Amniotic epithelial cell (primary cell): ENCODE results near the gene WDR44.
A peak's percentile ranks its signal among the peaks of the same experiment; 100 is the strongest.
"Not testable (repeated sequence)": the region's sequence is repeated elsewhere in the genome, so short reads cannot be mapped to it uniquely, and the experiment has no call there.

Experiments
- DNase-seq: peaks from one replicate; pipeline ENCODE4 v3.0.0-alpha.2; 2010; ENCODE audit warnings: low read depth

Gene WDR44

DNA sequence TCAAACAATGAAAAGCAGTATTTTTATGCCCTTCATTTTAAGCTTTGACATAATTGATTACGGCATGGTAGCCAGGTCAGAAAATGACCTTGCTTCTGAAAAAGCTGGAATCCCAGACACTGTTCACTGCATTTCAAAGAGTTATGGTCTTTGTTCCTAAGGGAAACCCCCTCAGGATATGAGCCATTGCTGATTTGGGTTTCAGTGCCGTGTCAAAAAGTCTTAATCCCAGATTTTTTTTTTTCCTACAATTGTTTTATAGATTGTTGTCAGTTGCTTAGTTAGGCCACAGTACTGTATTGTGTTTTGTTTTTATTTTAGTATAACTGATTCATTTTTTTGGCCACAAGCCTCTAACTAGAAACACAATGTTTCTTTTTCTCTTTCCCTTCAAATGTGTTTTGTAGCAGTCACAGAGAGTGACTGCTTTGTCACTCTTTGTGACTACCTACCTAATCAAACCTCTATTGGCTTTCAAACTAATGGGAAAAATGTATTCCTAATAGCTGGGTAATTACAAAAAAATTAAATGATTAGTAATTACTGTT lies 10.3 kb downstream of the WDR44 start:
- no peak for DNase-seq

DNA sequence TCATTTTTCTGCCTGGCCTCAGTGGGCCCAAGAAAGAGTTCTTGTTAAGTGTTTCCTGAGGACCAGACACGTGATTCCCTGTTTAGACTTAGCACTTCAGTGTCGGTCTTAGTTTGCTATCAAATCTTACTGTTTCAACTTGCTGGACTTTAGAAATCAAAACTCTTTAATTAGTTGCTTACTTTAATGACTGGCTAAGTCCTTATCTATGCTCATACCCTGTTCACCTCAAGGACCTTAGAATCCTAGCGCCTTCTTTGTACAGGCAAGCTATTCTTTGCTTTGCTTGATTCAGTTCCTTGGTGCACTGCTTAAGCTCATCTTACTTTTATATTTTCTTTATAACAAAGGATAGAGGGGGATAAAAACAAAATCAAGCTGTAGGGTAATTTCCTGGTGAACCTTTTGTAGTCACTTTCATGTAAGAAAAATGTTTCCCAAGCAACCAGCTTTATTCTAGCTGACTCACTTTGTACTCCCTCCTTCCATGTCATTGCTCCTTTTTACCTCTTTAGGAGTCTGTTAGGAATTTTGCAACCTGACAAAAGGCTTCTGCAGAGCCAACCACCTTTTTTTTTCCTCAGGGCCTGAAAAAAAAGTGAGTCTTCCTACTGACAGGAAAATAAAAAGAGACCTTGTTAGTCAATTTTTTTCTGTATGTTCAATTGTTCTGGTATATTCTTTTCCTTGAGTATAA lies 14.7 kb downstream of the WDR44 start:
- peak; percentile 61 for DNase-seq

DNA sequence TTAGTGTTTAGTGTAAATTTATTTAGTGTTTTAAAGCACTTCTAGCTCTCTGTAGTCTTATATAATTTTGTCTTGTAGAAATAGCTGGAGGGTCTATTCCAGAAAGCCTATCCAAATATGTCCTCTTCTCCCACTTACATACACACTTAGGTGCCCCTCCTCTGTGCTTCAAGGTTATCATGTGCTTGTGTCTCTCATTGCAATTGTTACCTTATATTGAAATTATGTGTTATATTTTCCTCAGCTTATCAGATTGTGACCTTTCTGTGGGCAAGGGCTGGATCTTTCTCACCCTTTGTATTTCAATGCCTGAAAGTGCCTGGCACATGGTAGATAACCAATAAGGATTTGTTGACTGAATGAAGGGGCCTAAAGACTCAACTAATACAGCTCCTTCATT lies 18.4 kb downstream of the WDR44 start:
- no peak for DNase-seq

- DNase-seq = no peak
These were observed 21.4 kb downstream of the WDR44 start for GRCh38 chrX:118367338-118367737.

GRCh38 chrX:118368398-118368797 lies 22.5 kb downstream of the WDR44 start:
- DNase-seq = no peak

- peak; percentile 84 for DNase-seq
These were observed 25.2 kb downstream of the WDR44 start for GRCh38 chrX:118370921-118371624.

DNA sequence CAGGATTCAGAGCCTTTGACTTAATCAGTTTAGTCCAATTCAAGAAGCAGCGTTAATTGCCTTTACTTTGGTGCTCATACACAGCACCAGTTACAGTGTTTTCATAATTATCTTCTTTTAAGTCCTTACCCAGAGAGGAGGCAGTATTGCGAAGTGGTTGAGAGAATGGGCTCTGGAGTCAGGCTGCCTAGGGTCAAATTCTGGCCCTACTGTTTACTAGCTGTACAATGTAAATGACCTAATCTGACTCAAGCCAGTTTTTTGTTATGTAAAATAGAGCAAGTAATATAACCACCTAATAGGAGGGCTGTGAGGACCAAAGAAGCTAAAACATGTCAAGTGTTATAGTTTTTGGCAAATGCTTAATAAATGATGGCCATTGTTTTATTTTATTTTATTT lies 27.6 kb downstream of the WDR44 start:
- peak; percentile 40 for DNase-seq

DNA sequence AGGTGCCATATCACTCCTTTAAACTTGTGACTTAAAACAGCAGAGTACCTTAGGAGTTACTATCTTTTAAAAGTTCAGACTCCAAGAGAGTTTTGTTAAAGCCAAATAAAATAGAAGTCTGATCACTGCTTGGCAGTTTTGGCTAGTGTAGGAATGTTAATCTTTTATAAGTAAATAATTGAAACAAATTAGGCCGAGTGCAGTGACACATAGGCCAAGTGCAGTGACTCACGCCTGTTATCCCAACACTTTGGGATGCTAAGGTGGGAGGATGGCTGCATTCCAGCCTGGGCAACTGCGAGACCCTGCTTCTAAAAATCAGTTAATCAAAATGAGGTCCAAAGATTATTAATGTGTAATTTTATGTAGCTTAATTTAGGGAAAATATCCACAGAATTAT lies 37.2 kb downstream of the WDR44 start:
- DNase-seq = no peak

GRCh38 chrX:118392716-118393115 lies 46.8 kb downstream of the WDR44 start:
- peak; percentile 7 for DNase-seq

GRCh38 chrX:118396113-118396512 lies 50.2 kb downstream of the WDR44 start:
- DNase-seq = no peak

DNA sequence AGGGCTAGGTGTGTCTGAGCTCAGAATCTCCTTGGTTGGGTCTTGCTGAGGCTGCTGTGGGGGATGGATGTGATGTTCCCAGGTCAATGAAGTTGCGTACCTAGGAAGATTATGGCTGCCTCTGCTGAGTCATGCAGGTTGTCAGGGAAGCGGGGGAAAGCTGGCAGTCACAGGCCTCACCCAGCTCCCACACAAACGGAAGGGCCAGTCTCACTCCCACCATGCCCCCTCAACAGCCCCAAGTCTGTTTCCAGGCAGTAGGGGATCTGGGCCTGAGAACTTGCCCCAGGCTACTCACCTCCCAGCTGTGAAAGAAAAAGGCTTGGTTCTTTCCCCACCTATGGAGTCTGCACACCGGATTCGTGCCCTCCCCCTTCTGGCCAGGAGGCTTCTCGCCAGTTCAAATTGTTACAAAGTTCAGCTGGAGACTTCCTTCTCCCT lies 72.9 kb downstream of the WDR44 start:
- DNase-seq = no peak

DNA sequence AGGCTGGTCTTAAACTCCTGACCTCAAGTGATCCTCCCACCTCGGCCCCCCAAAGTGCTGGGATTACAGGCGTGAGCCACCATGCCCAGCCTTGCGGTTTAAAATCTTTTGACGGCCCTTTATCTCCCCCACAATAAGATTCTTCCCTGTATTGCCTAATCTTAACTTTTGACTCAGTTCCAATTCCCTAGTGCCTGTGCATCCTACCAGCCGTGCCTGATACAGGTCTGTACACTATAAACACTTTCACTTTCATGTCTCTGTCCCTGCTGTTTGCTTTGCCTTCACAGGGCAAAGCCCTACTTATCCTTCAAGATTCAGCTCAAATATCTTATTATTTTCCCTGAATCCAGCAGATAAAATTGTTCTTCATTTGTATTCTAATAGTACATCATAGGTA lies 74.6 kb downstream of the WDR44 start:
- peak; percentile 95 for DNase-seq

- no peak for DNase-seq
These were observed 77.7 kb downstream of the WDR44 start for GRCh38 chrX:118423558-118423957.

- no peak for DNase-seq
These were observed 86.9 kb downstream of the WDR44 start for GRCh38 chrX:118432799-118433198.

GRCh38 chrX:118437283-118437682 lies 91.4 kb downstream of the WDR44 start:
- no peak for DNase-seq

DNA sequence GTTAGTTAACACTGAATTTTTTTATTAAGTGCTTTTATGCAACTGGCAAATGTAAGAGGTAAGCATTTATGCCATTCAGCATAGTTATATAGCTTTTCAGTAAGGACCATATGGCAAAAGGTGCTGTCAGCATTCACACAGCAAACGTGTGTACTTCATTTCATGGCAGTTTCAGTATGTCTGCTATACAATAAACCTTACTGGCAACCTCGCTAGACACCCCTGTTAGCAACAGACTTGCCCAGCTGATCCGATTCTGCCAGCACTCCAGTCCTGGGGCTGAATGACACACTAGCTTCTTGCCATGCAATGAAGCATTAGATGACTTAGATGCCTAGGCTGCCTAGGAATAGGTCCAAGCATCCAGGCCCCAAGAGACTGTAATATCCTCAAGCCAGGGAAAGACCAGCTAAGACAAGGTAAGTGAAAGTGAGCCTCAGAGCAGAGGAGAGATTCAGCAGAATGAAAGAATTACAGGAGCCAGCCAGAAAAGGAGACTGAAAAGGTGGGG lies 102.4 kb downstream of the WDR44 start:
- no peak for DNase-seq

- no peak for DNase-seq
These were observed 109.1 kb downstream of the WDR44 start for GRCh38 chrX:118455013-118455412.

DNA sequence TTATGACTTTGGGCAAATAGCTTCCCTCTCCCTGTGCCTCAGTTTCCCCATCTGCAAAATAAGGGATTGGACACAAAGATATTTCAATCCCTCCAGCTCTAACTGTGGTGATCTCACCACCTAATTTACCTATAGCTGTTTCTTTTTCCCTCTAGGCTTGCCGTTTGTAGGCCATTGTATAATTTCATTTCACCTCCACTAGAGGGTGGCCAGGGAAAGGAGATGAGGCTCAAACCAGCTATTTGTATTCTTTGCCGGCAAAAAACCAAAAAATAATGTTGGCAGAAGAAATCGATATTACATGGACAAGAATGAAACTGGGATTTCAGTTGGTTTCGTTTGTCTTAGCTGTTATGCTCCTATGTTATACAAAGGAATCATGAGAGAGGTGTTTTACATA lies 113.6 kb downstream of the WDR44 start:
- peak; percentile 34 for DNase-seq

DNA sequence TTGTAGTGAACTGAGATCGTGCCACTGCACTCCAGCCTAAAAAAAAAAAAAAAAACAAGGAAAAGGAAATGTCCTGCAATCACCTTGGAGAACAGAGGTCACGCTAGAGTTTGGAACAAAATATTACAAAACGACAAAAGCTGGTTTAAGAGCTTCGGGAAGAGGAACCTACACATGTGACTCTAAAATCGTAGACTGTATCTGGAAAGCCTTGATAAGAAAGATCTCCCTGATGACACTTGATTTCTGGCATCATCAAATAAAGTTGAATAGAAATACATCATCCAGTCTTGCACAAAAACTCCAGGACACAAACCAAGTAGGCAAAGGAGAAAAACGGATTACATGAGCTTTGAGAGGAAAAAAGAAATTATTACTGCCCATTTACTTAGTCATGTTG lies 118.6 kb downstream of the WDR44 start:
- no peak for DNase-seq

- DNase-seq = no peak
These were observed 122.2 kb downstream of the WDR44 start for GRCh38 chrX:118468122-118468521.

GRCh38 chrX:118470721-118471347 lies 124.9 kb downstream of the WDR44 start:
- not testable (repeated sequence) for DNase-seq

DNA sequence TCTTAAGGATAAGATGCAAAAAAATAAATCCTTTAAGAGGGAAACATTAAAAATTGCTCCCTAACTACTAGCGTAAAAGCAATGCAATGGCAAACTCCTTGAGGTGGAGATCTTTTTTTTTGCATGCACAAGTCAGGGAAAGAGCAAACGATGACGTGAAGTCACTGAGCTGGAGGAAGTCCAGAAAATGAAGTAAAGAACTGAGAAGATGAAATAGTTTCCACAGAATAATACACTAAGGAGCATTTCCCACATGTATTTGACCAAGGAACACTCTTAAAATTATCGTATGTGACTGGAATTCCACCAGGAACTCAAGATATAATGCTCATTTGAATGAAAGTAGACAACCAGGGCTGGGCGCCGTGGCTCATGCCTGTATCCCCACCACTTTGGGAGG lies 128.7 kb downstream of the WDR44 start:
- no peak for DNase-seq

- no peak for DNase-seq
These were observed 130.0 kb downstream of the WDR44 start for GRCh38 chrX:118475903-118476302.
